NK-92 treated with Interleukin-12 subunit alpha and Interleukin-12 subunit beta, amount 100 ng/mL, for 24 hours (cell line): Measurements from ENCODE around the gene ENTPD5.
"Not testable (repeated sequence)": the region's sequence is repeated elsewhere in the genome, so short reads cannot be mapped to it uniquely, and the experiment has no call there.

Source experiments
- DNase-seq: peaks from one replicate; lab custom pipeline; 2025; lab: John Stamatoyannopoulos, UW

ENTPD5 gene

DNA sequence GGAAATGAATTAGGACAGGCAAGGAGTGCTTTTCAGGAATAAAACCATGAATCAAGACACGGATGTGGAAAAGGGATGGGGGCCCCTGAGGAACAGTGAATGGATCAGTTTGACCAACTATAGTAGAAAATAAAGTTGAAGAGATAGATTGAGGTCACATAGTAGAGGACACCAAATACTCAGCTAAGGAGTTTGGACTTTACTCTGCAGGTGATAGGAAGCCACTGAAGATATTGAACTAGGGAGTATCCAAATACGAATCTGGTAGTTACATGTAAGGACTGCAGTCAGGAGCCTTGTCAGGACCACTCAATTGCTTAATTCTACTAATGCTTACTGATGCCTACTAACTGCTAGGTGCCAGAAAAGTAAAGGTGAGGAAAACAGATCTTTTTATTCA lies 20.4 kb downstream of the ENTPD5 start:
- DNase-seq = no peak

GRCh38 chr14:73997944-73998447 lies 21.1 kb downstream of the ENTPD5 start:
- DNase-seq = no peak

GRCh38 chr14:73997108-73997943 lies 21.8 kb downstream of the ENTPD5 start:
- DNase-seq = no peak

DNA sequence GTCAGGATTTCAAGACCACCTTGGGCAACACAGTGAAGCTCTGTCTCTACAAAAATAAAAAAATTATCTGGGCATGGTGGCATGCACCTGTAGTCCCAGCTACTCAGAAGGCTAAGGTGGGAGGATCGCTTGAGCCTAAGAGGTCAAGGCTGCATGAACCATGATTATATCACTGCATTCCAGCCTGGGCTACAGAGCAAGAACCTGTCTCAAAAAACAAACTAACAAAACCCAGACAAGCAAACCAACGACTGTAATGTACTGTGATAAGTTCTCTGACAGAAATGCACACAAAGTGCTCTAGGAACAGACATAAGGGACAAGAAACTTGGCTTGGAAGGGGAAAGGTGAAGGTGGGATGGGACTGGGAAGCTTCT lies 22.4 kb downstream of the ENTPD5 start:
- no peak for DNase-seq

DNA sequence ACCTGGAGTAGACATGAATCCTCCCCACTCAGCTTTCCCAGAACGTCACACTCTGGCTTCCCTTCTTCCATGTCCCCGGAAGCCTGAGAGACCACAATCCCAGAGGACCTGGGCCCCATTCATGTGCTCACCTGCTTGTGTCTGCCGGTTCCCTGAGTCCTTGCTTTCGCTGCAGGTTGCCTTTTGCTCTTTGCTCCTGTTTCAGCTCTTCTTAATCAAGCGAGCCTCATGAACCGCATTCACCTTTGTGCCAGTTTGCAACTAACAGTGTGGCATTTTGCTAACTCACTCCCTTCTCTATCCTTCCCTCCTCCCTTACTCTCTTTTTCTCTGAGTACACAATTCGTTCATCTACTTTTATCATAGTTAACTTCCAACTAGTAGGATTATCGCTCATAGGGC lies 23.1 kb downstream of the ENTPD5 start:
- DNase-seq = no peak

GRCh38 chr14:73994926-73995325 lies 24.2 kb downstream of the ENTPD5 start:
- DNase-seq = not testable (repeated sequence)

DNA sequence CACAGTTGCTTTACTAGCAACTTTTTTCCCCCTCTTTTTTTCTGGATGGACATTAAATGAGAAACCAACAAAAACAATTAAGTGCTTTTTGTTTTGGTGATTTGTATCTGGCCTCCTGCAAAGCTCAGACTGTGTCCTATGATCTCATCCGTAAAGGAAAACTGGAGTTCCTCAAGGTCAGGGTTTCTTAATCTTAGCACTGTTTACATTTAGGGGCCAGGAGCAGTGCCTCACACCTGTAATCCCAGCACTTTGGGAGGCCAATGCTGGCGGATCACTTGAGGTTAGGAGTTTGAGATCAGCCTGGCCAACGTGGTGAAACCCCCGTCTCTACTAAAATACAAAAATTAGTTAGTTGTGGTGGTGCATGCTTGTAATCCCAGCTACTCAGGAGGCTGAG lies 28.0 kb downstream of the ENTPD5 start:
- DNase-seq = no peak

- not testable (repeated sequence) for DNase-seq
These were observed 30.4 kb downstream of the ENTPD5 start for GRCh38 chr14:73988656-73989055.

GRCh38 chr14:73988065-73988464 lies 31.0 kb downstream of the ENTPD5 start:
- no peak for DNase-seq

GRCh38 chr14:73977896-73978295 lies 41.2 kb downstream of the ENTPD5 start:
- DNase-seq = no peak

DNA sequence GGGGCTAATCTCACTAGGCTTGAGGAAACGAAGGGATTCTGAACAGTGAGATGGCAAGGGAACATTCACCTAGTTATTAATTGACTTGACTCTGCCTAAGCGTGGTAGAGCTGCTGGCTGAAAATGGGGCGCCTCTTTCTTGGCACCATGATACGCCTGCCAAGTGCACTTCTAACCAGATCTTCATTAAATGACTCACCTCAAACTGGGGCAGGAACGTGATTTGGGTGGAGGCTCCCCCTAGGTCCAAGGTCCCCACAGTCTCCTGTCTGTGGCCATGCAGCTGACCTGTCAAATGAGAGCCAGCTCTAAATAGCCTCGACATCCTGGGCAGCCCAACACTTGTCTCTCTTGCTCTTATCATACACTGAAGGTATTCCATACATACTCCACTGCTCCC lies 43.0 kb downstream of the ENTPD5 start:
- DNase-seq = no peak

- no peak for DNase-seq
These were observed 45.6 kb downstream of the ENTPD5 start for GRCh38 chr14:73973497-73973896.

DNA sequence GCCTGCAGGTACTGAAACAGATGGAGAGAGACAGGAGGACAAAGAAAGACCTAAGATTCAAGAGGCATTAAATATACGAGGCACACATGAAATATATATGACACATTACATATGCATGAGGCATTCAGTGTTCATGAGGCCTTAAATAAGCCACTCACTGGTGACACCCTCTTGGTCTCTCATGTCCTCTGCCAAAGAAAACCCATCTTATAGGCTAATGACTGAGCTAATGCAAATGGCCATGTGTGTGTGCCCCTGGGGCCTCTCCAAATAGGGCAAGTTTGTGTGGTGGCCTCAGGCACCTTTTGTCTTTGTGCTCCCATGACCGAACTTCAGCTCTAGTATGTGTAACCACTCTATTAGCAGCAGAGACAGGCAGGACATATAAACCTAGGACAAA lies 50.2 kb downstream of the ENTPD5 start:
- DNase-seq = no peak

DNA sequence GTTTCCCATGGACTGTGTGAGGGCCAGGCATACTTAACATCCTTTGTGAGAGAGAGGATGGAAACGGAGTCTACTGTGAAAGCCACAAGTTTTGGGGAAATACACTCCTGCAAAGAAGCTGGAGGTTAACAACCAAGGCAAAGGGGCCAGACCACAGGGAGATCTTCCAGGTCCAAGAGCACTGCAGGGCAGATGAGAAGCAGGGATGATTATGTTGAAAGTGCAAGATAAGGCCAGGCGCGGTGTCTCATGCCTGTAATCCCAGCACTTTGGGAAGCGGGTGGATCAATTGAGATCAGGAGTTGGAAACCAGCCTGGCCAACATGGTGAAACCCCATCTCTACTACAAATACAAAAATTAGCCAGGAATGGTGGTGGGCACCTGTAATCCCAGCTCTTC lies 53.9 kb downstream of the ENTPD5 start:
- DNase-seq = no peak

- no peak for DNase-seq
These were observed 57.9 kb downstream of the ENTPD5 start for GRCh38 chr14:73961192-73961591.

DNA sequence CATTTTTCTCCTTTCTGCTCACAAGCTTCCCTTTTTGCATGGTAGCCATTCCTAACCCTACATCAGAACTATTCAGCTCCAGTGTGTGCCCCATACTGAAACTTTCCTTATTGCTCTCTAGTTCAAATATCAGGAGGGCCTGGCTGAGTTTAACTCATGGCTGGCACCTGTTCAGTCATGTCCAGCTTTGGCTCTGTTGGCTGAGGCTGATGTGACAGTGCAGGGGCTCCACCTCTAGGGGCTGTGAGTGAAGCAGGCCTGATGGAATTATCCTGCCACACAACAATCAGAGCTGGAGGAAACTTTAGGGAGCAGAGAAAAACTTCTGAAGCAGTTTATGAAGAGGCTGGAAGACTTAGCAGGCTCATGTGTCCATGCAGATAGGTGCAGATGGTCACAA lies 60.5 kb downstream of the ENTPD5 start:
- no peak for DNase-seq

DNA sequence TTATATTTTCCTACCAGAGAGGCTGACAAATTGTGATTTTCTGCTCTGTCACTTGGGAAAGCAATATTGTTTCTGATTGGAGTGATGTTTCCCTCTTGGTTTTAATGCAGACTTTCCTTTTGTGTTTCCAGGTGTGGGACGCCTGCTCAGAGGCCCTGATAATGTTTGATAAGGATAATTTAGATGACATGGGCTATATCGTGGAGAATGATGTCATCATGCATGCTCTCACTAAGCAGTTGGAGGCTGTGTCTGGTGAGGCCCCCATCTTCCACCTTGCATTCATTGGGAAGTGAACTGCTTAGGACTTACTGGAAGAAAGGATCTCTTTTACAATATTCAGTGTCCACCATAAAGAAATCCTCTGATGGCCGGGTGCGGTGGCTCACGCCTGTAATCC lies 63.4 kb downstream of the ENTPD5 start:
- DNase-seq = no peak

DNA sequence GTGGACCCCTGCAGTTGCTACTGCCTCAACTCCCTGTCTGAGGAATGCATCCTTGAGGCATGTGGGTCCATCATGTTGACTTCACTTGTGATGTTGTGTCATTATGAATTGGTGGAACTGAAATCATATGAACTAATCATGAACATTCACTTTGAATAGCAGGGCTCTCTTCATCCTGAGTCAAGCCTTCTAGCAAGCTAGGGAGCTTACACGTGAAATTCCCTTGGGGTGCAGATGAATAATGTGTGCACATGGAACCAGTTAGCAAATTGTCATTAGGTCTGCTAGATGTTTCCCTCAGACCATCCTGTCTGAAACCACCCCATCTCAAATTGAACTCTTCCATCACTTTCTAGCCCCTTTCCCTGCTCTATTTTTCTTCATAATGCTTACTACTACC lies 65.4 kb downstream of the ENTPD5 start:
- no peak for DNase-seq

- peak; percentile 91 for DNase-seq
These were observed 69.0 kb downstream of the ENTPD5 start, which contains the start of the genes COQ6 and FAM161B for GRCh38 chr14:73949752-73950734. Gene COQ6 (plus strand): TSS chr14:73950302. CDS start chr14:73950333, 31 bp downstream. Gene FAM161B (minus strand): TSS chr14:73950094. CDS start chr14:73950026, 68 bp downstream.

GRCh38 chr14:73945159-73945670 lies 73.9 kb downstream of the ENTPD5 start:
- no peak for DNase-seq

GRCh38 chr14:73944432-73945158 lies 74.5 kb downstream of the ENTPD5 start:
- no peak for DNase-seq

DNA sequence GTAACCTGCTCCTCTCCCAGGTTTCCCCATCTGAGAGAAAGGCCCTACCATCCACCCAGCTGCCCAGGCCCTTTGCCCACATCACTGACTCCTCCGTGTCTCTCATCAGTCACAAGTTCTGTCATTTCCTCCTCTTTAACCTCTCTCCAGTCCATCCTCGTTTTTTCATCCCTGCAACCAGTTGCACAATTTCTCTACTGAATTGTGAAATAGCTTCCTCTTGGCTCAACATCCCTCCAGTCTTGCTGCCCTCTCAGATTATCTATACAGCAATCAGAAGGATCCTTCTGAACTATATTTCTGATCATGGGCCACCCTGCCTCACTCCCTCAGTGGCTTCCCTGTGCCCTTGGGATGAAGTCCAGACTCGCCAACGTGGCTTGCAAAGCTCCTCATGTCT lies 76.0 kb downstream of the ENTPD5 start:
- DNase-seq = peak; percentile 8
